Adipocyte (in vitro differentiated cells): ENCODE measurements around the gene OR2J2.
"Not testable (repeated sequence)": the region's sequence is repeated elsewhere in the genome, so short reads cannot be mapped to it uniquely, and the experiment has no call there.

ENCODE experiments used
- DNase-seq: peaks from one replicate; pipeline ENCODE4 v3.0.0-alpha.2; 2015; ENCODE audit warnings: low read depth
- H3K27me3 ChIP-seq: replicated peaks from 2 replicates; pipeline ENCODE4 v1.7.0; 2013; ENCODE audit warnings: mild to moderate bottlenecking, low read length, moderate library complexity; ENCODE audit not compliant: control insufficient read depth, insufficient read depth
- H3K36me3 ChIP-seq: 2 replicates; pipeline ENCODE4 v1.7.0; 2013; ENCODE audit warnings: low read length, mild to moderate bottlenecking, moderate library complexity; ENCODE audit not compliant: control insufficient read depth, insufficient read depth, severe bottlenecking
- H3K4me1 ChIP-seq: 2 replicates; pipeline ENCODE4 v1.7.0; 2013; ENCODE audit warnings: mild to moderate bottlenecking, low read length, moderate library complexity; ENCODE audit not compliant: control insufficient read depth, insufficient read depth
- H3K4me3 ChIP-seq: 2 replicates; pipeline ENCODE4 v1.7.0; 2013; ENCODE audit warnings: mild to moderate bottlenecking, low read length, moderate library complexity
- H3K9ac ChIP-seq: 2 replicates; pipeline ENCODE4 v1.7.0; 2013; ENCODE audit warnings: mild to moderate bottlenecking, low read length, moderate library complexity
- H3K9me3 ChIP-seq: 2 replicates; pipeline ENCODE4 v1.7.0; 2013; ENCODE audit warnings: mild to moderate bottlenecking, low read length, moderate library complexity; ENCODE audit not compliant: control insufficient read depth

Gene OR2J2

GRCh38 chr6:29170607-29171006, at the start of gene OR2J2:
OR2J2 (plus strand) TSS chr6:29170907; CDS start chr6:29173636, 2,729 bp downstream.
- not testable (repeated sequence) for H3K4me3 ChIP-seq, H3K9me3 ChIP-seq, H3K27me3 ChIP-seq

GRCh38 chr6:29129326-29130012, 41.2 kb upstream of the OR2J2 start:
- Histone ChIP-seq H3K4me1 (no peaks in the 10 kb centered on the region), H3K27me3 (no peaks in the 10 kb centered on the region), H3K36me3 (no peaks in the 10 kb centered on the region), H3K9me3 (no peaks in the 10 kb centered on the region), H3K4me3 (no peak overlapping the region), H3K9ac (no peak overlapping the region)
- DNase-seq: no peak

More at GRCh38 chr6:29170607-29171006, at the start of gene OR2J2:
- not testable (repeated sequence) for H3K4me1 ChIP-seq, DNase-seq, H3K36me3 ChIP-seq, H3K9ac ChIP-seq

- no peak overlapping the region for H3K9ac ChIP-seq
- H3K9me3 ChIP-seq: no peaks in the 10 kb centered on the region
These were observed 40.1 kb upstream of the OR2J2 start for GRCh38 chr6:29130644-29131043.

GRCh38 chr6:29131691-29132090, 39.0 kb upstream of the OR2J2 start:
- H3K4me1 ChIP-seq: no peaks in the 10 kb centered on the region
- no peaks in the 10 kb centered on the region for H3K9me3 ChIP-seq
- H3K36me3 ChIP-seq: no peaks in the 10 kb centered on the region
- H3K27me3 ChIP-seq: no peaks in the 10 kb centered on the region
- no peak for DNase-seq
- H3K9ac ChIP-seq: no peak overlapping the region
- no peak overlapping the region for H3K4me3 ChIP-seq

More at GRCh38 chr6:29130644-29131043, 40.1 kb upstream of the OR2J2 start:
- H3K4me3 ChIP-seq: no peak overlapping the region
- no peak for DNase-seq
- no peaks in the 10 kb centered on the region for H3K36me3 ChIP-seq
- no peaks in the 10 kb centered on the region for H3K27me3 ChIP-seq
- H3K4me1 ChIP-seq: no peaks in the 10 kb centered on the region

- Histone ChIP-seq H3K36me3 (no peaks in the 10 kb centered on the region), H3K9ac (no peak overlapping the region), H3K9me3 (no peaks in the 10 kb centered on the region), H3K4me3 (no peak overlapping the region), H3K27me3 (no peaks in the 10 kb centered on the region), H3K4me1 (no peaks in the 10 kb centered on the region)
- no peak for DNase-seq
These were observed 33.0 kb upstream of the OR2J2 start for GRCh38 chr6:29137724-29138123.

GRCh38 chr6:29141606-29142005, 29.1 kb upstream of the OR2J2 start:
- no peaks in the 10 kb centered on the region for H3K27me3 ChIP-seq
- no peak for DNase-seq
- H3K9me3 ChIP-seq: peaks cover 8% of the 10 kb centered on the region
- H3K36me3 ChIP-seq: no peaks in the 10 kb centered on the region
- H3K4me1 ChIP-seq: peaks cover 5% of the 10 kb centered on the region
- no peak overlapping the region for H3K4me3 ChIP-seq
- no peak overlapping the region for H3K9ac ChIP-seq

- Histone ChIP-seq H3K27me3 (no peaks in the 10 kb centered on the region), H3K4me3 (no peak overlapping the region), H3K9ac (no peak overlapping the region), H3K36me3 (no peaks in the 10 kb centered on the region), H3K9me3 (peaks cover 8% of the 10 kb centered on the region), H3K4me1 (peaks cover 6% of the 10 kb centered on the region)
- DNase-seq: no peak
These were observed 28.4 kb upstream of the OR2J2 start for GRCh38 chr6:29142309-29142708.

GRCh38 chr6:29146179-29146578, 24.5 kb upstream of the OR2J2 start:
- Histone ChIP-seq H3K4me3 (no peak overlapping the region), H3K4me1 (peaks cover 6% of the 10 kb centered on the region), H3K9me3 (peaks cover 10% of the 10 kb centered on the region), H3K27me3 (no peaks in the 10 kb centered on the region), H3K36me3 (no peaks in the 10 kb centered on the region), H3K9ac (no peak overlapping the region)
- DNase-seq: no peak

- Histone ChIP-seq H3K36me3 (no peaks in the 10 kb centered on the region), H3K9ac (no peak overlapping the region), H3K27me3 (no peaks in the 10 kb centered on the region), H3K4me1 (peaks cover 6% of the 10 kb centered on the region), H3K9me3 (peaks cover 10% of the 10 kb centered on the region), H3K4me3 (no peak overlapping the region)
- DNase-seq: no peak
These were observed 23.6 kb upstream of the OR2J2 start for GRCh38 chr6:29147074-29147473.

GRCh38 chr6:29149444-29149843, 21.3 kb upstream of the OR2J2 start:
- not testable (repeated sequence) for H3K4me3 ChIP-seq, H3K9ac ChIP-seq, H3K4me1 ChIP-seq, H3K36me3 ChIP-seq, DNase-seq, H3K27me3 ChIP-seq, H3K9me3 ChIP-seq

- Histone ChIP-seq H3K27me3 (no peaks in the 10 kb centered on the region), H3K4me3 (no peak overlapping the region), H3K9ac (no peak overlapping the region), H3K36me3 (no peaks in the 10 kb centered on the region), H3K9me3 (peaks cover 3% of the 10 kb centered on the region), H3K4me1 (no peaks in the 10 kb centered on the region)
- DNase-seq: no peak
These were observed 17.6 kb upstream of the OR2J2 start for GRCh38 chr6:29153083-29153482.

GRCh38 chr6:29155182-29155581, 15.5 kb upstream of the OR2J2 start:
- not testable (repeated sequence) for H3K9ac ChIP-seq, H3K4me1 ChIP-seq, H3K4me3 ChIP-seq, DNase-seq, H3K9me3 ChIP-seq, H3K36me3 ChIP-seq, H3K27me3 ChIP-seq
